Transverse colon (tissue), 4 donors: ENCODE data around the gene JAGN1. TPM values are rescaled to one million over a fixed set of nuclear protein-coding genes. Genes with fewer than 3 reads are reported as not detected.

Experiments used
- DNase-seq: peaks from one replicate; pipeline ENCODE4 v3.0.0-alpha.2; 2019
- H3K27ac ChIP-seq, 4 donors: fragments of 200-600 bp; sonication (generic); 2 replicates each; pipeline ENCODE4 v1.5.1; 2016 to 2018; ENCODE audit warnings: inconsistent platforms in 4 of 4
- H3K27me3 ChIP-seq: fragments of 200-600 bp; sonication (generic); 2 replicates; pipeline ENCODE4 v1.5.1; 2017; ENCODE audit warnings: inconsistent platforms
- H3K36me3 ChIP-seq, 4 donors: fragments of 200-600 bp; sonication (generic); 2 replicates each; pipeline ENCODE4 v1.5.1; 2017 to 2019; ENCODE audit warnings: inconsistent platforms in 4 of 4
- H3K4me1 ChIP-seq, 4 donors: fragments of 200-600 bp; sonication (generic); 2 replicates each; pipeline ENCODE4 v1.5.1; 2017 to 2020; ENCODE audit warnings: inconsistent platforms in 4 of 4
- H3K4me3 ChIP-seq, 4 donors: fragments of 200-600 bp; sonication (generic); 1 replicate in 1 of 4; 2 replicates in 3 of 4; pipeline versions ENCODE4 v1.5.1 to v1.6.1; 2017 to 2019; ENCODE audit warnings: inconsistent platforms in 4 of 4
- H3K9me3 ChIP-seq, 2 donors: fragments of 200-600 bp; sonication (generic); 2 replicates each; pipeline ENCODE4 v1.5.1; 2017 to 2019; ENCODE audit warnings: inconsistent platforms in 2 of 2
- CTCF ChIP-seq, 5 experiments: fragments of 200-600 bp in 3 of 5; fragments of 450-650 bp in 2 of 5; sonication (generic) in 3 of 5; IDR thresholded peaks; 1 replicate in 2 of 5; 2 replicates in 3 of 5; pipeline ENCODE4 v1.5.1; 2016 to 2017; ENCODE audit warnings: antibody characterized with exemption in 5 of 5, inconsistent platforms in 3 of 5, mild to moderate bottlenecking in 2 of 5, moderate library complexity in 1 of 5
- EP300 ChIP-seq: sonication (generic); formaldehyde crosslinking; IDR thresholded peaks from one replicate; pipeline ENCODE4 v1.6.1; 2017; ENCODE audit warnings: antibody characterized with exemption, low read depth
- POLR2A ChIP-seq: fragments of 450-650 bp; IDR thresholded peaks from one replicate; pipeline ENCODE4 v1.6.1; 2016; ENCODE audit warnings: antibody characterized with exemption, mild to moderate bottlenecking, moderate library complexity
- POLR2AphosphoS5 ChIP-seq, 3 donors: sonication (generic); formaldehyde crosslinking; IDR thresholded peaks; one replicate each; pipeline ENCODE4 v1.6.1; 2016; ENCODE audit warnings: antibody characterized with exemption in 3 of 3
- WGBS, 2 donors: methylation state at CpG; one replicate each; pipeline ENCODE4 v1.1.5; 2018; ENCODE audit warnings: low coverage in 1 of 2; 5-methylcytosine and 5-hydroxymethylcytosine counted together
- in situ Hi-C, 4 donors: fragments of 200-750 bp; cut with MboI; loops; one replicate each; pipeline versions ENCODE4 v1.15.0 to v1.15.1; 2017; ENCODE audit warnings: low sequenced_read_pairs in 3 of 4, low pct_ligation_motif_present in 1 of 4, low pct_unique_long_range_greater_than_20kb in 1 of 4
- intact Hi-C: fragments of 100-400 bp; cut with DNase I; formaldehyde crosslinking; loops from one replicate; pipeline ENCODE4 v1.15.1; 2023; ENCODE audit warnings: low total_unique reads
- total RNA-seq, 4 donors: library from RNA; depleted of rRNA; stranded (reverse); fragments of >200 nt; gene quantifications; one replicate each; pipeline ENCODE4 v1.1.0, GENCODE V29; 2016

JAGN1 gene
- total RNA-seq, 4 donors from 2014 or later, result 5.8 to 73.0 (median 28.5) TPM

DNA sequence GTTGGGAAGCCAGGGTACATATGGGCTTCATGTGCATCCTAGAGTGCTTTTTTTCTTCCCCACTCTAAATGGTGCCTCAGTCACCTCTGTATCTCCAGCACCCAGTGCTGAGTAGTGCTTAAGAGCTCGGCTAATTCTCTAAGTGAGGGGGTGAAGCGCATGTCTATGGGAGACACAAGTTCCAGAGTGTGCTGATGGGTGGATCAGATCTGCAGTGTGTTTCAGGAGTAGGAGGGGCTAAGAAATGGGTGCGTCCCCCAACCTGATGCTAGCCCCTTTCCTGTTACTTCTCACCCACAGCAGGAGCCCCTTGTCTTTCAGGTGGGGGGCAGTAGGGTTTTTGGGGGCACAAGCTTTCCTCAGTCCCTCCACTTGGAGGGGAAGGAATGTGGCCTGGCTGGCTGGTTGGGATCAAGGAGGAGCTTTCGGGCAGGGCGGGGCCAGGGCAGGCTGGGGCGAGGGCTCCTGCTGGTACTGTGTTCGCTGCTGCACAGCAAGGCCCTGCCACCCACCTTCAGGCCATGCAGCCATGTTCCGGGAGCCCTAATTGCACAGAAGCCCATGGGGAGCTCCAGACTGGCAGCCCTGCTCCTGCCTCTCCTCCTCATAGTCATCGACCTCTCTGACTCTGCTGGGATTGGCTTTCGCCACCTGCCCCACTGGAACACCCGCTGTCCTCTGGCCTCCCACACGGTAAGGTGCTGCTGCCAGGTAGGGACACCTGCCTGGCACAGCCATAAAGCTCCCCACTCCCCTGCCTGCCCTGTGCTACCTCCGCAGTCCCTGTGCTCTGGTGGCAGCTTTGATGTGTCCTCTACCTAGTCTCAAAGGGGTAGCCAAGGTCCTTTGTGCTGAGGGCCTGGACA lies 12.2 kb downstream of the JAGN1 start, which contains the start of gene IL17RE:
Gene IL17RE, plus strand, starts transcription at position 477 of the 866 bp plus-strand sequence. Its CDS starts 85 bp downstream, at position 562.
- Histone ChIP-seq H3K4me1 (peaks cover 8 to 42% (median 35%) of the 10 kb centered on the region in 4 donors), H3K27ac (peak within 1 kb of the TSS; percentile 79 to 94 (median 86)), H3K27me3 (no peaks in the 10 kb centered on the region), H3K36me3 (peaks cover 0 to 6% (median 0%) of the 10 kb centered on the region in 4 donors), H3K9me3 (no peaks in the 10 kb centered on the region), H3K4me3 (peak within 1 kb of the TSS; percentile 3 to 55 (median 36))
- peak; percentile 78 for TF ChIP-seq POLR2A
- TF ChIP-seq POLR2AphosphoS5 (IDR thresholded peaks at IDR 0.05), result peak; percentile 62 to 82 (median 82)
- no peak for TF ChIP-seq EP300
- TF ChIP-seq CTCF (IDR thresholded peaks at IDR 0.05), result no peak
- in situ Hi-C loops (no loop called here), intact Hi-C loops (no loop called here)
- WGBS, 2 donors, result 35% methylated on average over 8 of the region's 13 CpGs; no CpG with 5 or more reads in 1 of the 2 donors
- DNase-seq, result peak; percentile 82

GRCh38 chr3:9903238-9903624 lies 12.8 kb downstream of the JAGN1 start:
- 18% methylated on average over 4 of the region's 4 CpGs; no CpG with 5 or more reads in 1 of the 2 donors for WGBS, 2 donors
- H3K36me3 ChIP-seq, result peaks cover 0 to 6% (median 0%) of the 10 kb centered on the region in 4 donors
- no peaks in the 10 kb centered on the region for H3K9me3 ChIP-seq
- H3K4me1 ChIP-seq, result peaks cover 8 to 36% (median 29%) of the 10 kb centered on the region in 4 donors
- intact Hi-C loops (no loop called here), in situ Hi-C loops (no loop called here)
- TF ChIP-seq POLR2AphosphoS5 (IDR thresholded peaks at IDR 0.05) (no peak), POLR2A (no peak), CTCF (IDR thresholded peaks at IDR 0.05) (no peak), EP300 (no peak)
- peak overlapping the region; percentile 79 to 94 (median 86) for H3K27ac ChIP-seq
- no peaks in the 10 kb centered on the region for H3K27me3 ChIP-seq
- peak overlapping the region; percentile 3 to 55 (median 36) for H3K4me3 ChIP-seq
- DNase-seq, result no peak

DNA sequence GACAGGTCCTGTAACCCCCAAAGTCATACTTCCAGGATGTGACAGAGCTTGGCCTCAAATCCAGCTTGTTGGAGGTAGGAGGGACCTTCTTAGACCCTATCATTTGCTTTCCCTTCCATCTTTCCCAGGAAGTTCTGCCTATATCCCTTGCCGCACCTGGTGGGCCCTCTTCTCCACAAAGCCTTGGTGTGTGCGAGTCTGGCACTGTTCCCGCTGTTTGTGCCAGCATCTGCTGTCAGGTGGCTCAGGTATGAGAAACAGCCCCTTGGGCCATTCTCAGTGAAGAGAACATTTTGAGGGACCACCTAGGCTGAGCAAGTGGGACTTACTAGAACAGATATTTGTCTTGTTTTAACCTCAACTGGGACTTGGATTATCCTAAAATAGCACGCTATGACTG lies 13.5 kb downstream of the JAGN1 start:
- H3K9me3 ChIP-seq, result no peaks in the 10 kb centered on the region
- intact Hi-C loops (no loop called here), in situ Hi-C loops (no loop called here)
- WGBS, 2 donors, result 64 to 100% methylated on average over 1 to 4 of the region's 4 CpGs
- TF ChIP-seq POLR2A, result no peak
- TF ChIP-seq EP300, result no peak
- no peak for TF ChIP-seq CTCF (IDR thresholded peaks at IDR 0.05)
- no peak for TF ChIP-seq POLR2AphosphoS5 (IDR thresholded peaks at IDR 0.05)
- H3K4me3 ChIP-seq, result peak overlapping the region in 3 of 4 donors; percentile 29 to 55 (median 42)
- H3K27me3 ChIP-seq, result no peaks in the 10 kb centered on the region
- peaks cover 0 to 6% (median 0%) of the 10 kb centered on the region in 4 donors for H3K36me3 ChIP-seq
- peak overlapping the region; percentile 79 to 94 (median 86) for H3K27ac ChIP-seq
- no peak for DNase-seq
- peaks cover 5 to 29% (median 22%) of the 10 kb centered on the region in 4 donors for H3K4me1 ChIP-seq

- in situ Hi-C loops (no loop called here), intact Hi-C loops (no loop called here)
- peaks cover 5 to 20% (median 12%) of the 10 kb centered on the region in 4 donors for H3K4me1 ChIP-seq
- peaks cover 0 to 6% (median 0%) of the 10 kb centered on the region in 4 donors for H3K36me3 ChIP-seq
- H3K4me3 ChIP-seq, result no peak overlapping the region
- DNase-seq, result no peak
- 78% methylated on average over 5 of the region's 5 CpGs; no CpG with 5 or more reads in 1 of the 2 donors for WGBS, 2 donors
- H3K9me3 ChIP-seq, result no peaks in the 10 kb centered on the region
- no peak for TF ChIP-seq POLR2A
- no peak for TF ChIP-seq CTCF (IDR thresholded peaks at IDR 0.05)
- TF ChIP-seq EP300, result no peak
- no peak for TF ChIP-seq POLR2AphosphoS5 (IDR thresholded peaks at IDR 0.05)
- no peaks in the 10 kb centered on the region for H3K27me3 ChIP-seq
- H3K27ac ChIP-seq, result no peak overlapping the region
Measured at GRCh38 chr3:9906480-9906879, 16.1 kb downstream of the JAGN1 start.
